Right renal cortex interstitium (tissue), 3 donors: Measurements from ENCODE around the gene SLC5A9. TPM values are rescaled to one million over a fixed set of nuclear protein-coding genes. Genes with fewer than 3 reads are reported as not detected.
A peak's percentile ranks its signal among the peaks of the same experiment; 100 is the strongest.

Experiments
- DNase-seq, 3 donors: peaks; one replicate each; pipeline ENCODE4 v3.0.0-alpha.2; 2013; ENCODE audit warnings: low read depth in 3 of 3, low spot score in 2 of 3
- polyA plus RNA-seq, 3 donors: library from polyadenylated mRNA; unstranded; fragments of 120-200 nt; gene quantifications; one replicate each; pipeline ENCODE4 v1.2.1, GENCODE V29; 2013; ENCODE audit not compliant: insufficient read length in 3 of 3

SLC5A9 gene
- polyA plus RNA-seq = 10 to 100 TPM; 15.4 to 17.2 (median 15.6) TPM

GRCh38 chr1:48222501-48223242, at the start of gene SLC5A9:
Gene SLC5A9, plus strand, starts transcription at chr1:48222716. Its CDS starts 21 bp downstream, at chr1:48222737.
- DNase-seq = no peak

- no peak for DNase-seq
These were observed 47.4 kb upstream of the SLC5A9 start for GRCh38 chr1:48175116-48175515.

- no peak for DNase-seq
These were observed 45.3 kb upstream of the SLC5A9 start for GRCh38 chr1:48177257-48177656.

GRCh38 chr1:48181669-48182367, 40.7 kb upstream of the SLC5A9 start:
- no peak for DNase-seq

GRCh38 chr1:48182439-48182838, 40.1 kb upstream of the SLC5A9 start:
- DNase-seq = no peak

GRCh38 chr1:48186306-48186839, 36.1 kb upstream of the SLC5A9 start:
- no peak for DNase-seq

- no peak for DNase-seq
These were observed 34.5 kb upstream of the SLC5A9 start for GRCh38 chr1:48187969-48188563.

- no peak for DNase-seq
These were observed 31.6 kb upstream of the SLC5A9 start for GRCh38 chr1:48190881-48191280.

GRCh38 chr1:48194801-48195200, 27.7 kb upstream of the SLC5A9 start:
- DNase-seq = no peak

GRCh38 chr1:48196237-48196636, 26.3 kb upstream of the SLC5A9 start:
- no peak for DNase-seq

- no peak for DNase-seq
These were observed 23.5 kb upstream of the SLC5A9 start for GRCh38 chr1:48198970-48199369.

GRCh38 chr1:48200166-48200900, 22.2 kb upstream of the SLC5A9 start:
- no peak for DNase-seq

- DNase-seq = peak in 2 of 3 donors; percentile 39 to 44
These were observed 20.3 kb upstream of the SLC5A9 start for GRCh38 chr1:48202030-48202752.

GRCh38 chr1:48203287-48203900, 19.1 kb upstream of the SLC5A9 start:
- DNase-seq = no peak

- no peak for DNase-seq
These were observed 17.0 kb upstream of the SLC5A9 start for GRCh38 chr1:48205522-48205921.

GRCh38 chr1:48206371-48206770, 16.1 kb upstream of the SLC5A9 start:
- DNase-seq = no peak

- DNase-seq = no peak
These were observed 15.4 kb upstream of the SLC5A9 start for GRCh38 chr1:48207131-48207530.

- no peak for DNase-seq
These were observed 14.9 kb upstream of the SLC5A9 start for GRCh38 chr1:48207536-48208075.

GRCh38 chr1:48208251-48208650, 14.3 kb upstream of the SLC5A9 start:
- DNase-seq = no peak
